ENCODE data around the gene CRYBG2. TPM values are rescaled to one million over a fixed set of nuclear protein-coding genes. Genes with fewer than 3 reads are reported as not detected.

CRYBG2 gene
- total RNA-seq, 2 experiments from 2014 or later: 4.5 to 6.4 TPM

GRCh38 chr1:26297791-26298124 lies 56.2 kb downstream of the CRYBG2 start:
- Mint-ChIP-seq H3K9me3 (no peaks in the 10 kb centered on the region), H3K27me3 (no peaks in the 10 kb centered on the region), H3K4me3 (no peak overlapping the region), H3K36me3 (ENCODE audit: low read depth) (peaks cover 9% of the 10 kb centered on the region), H3K4me1 (ENCODE audit: low read depth) (peaks cover 3% of the 10 kb centered on the region), H3K27ac (no peak overlapping the region)
- no peak for TF ChIP-seq CTCF (IDR thresholded peaks at IDR 0.05)
- ChIA-PET CTCF (interaction anchor here (2.2 kb wide), 1 partner anchor 13 kb away, joined by 5 read pairs; no protein-coding TSS in a partner anchor), POLR2A (interaction anchor here (1.1 to 6.8 kb wide), 4 partner anchors 8 to 17 kb away, joined by 4 to 44 read pairs (median 14); partner anchors contain the start of gene UBXN11)
- intact Hi-C loops (cut with micrococcal nuclease): no loop called here
- ATAC-seq (no peak), DNase-seq (no peak)

- Mint-ChIP-seq H3K9me3 (no peaks in the 10 kb centered on the region), H3K4me1 (ENCODE audit: low read depth) (peaks cover 4% of the 10 kb centered on the region), H3K36me3 (ENCODE audit: low read depth) (peaks cover 9% of the 10 kb centered on the region), H3K27ac (no peak overlapping the region), H3K27me3 (no peaks in the 10 kb centered on the region), H3K4me3 (no peak overlapping the region)
- ChIA-PET CTCF (interaction anchor here (0.9 to 2.2 kb wide), 4 partner anchors 10 to 24 kb away, joined by 3 to 5 read pairs (median 4); partner anchors contain the start of gene UBXN11), POLR2A (interaction anchor here (0.8 to 6.8 kb wide), 4 partner anchors 8 to 50 kb away, joined by 3 to 44 read pairs (median 14); no protein-coding TSS in a partner anchor)
- DNase-seq (no peak), ATAC-seq (no peak)
- intact Hi-C loops (cut with micrococcal nuclease): no loop called here
- TF ChIP-seq CTCF (IDR thresholded peaks at IDR 0.05): no peak
Observed at GRCh38 chr1:26297057-26297790, 56.7 kb downstream of the CRYBG2 start.

- peaks cover 9% of the 10 kb centered on the region for H3K36me3 Mint-ChIP-seq (ENCODE audit: low read depth)
- no peaks in the 10 kb centered on the region for H3K9me3 Mint-ChIP-seq
- H3K4me3 Mint-ChIP-seq: no peak overlapping the region
- TF ChIP-seq CTCF (IDR thresholded peaks at IDR 0.05): no peak
- intact Hi-C loops (cut with micrococcal nuclease): no loop called here
- peaks cover 11% of the 10 kb centered on the region for H3K4me1 Mint-ChIP-seq (ENCODE audit: low read depth)
- POLR2A ChIA-PET: interaction anchor here (0.8 to 6.8 kb wide), 4 partner anchors 7 to 49 kb away, joined by 3 to 44 read pairs (median 6); partner anchors contain the start of gene UBXN11
- no peaks in the 10 kb centered on the region for H3K27me3 Mint-ChIP-seq
- CTCF ChIA-PET: interaction anchor here (0.9 to 2.2 kb wide), 4 partner anchors 10 to 25 kb away, joined by 3 to 5 read pairs (median 4); partner anchors contain the start of gene UBXN11
- H3K27ac Mint-ChIP-seq: no peak overlapping the region
- ATAC-seq (no peak), DNase-seq (no peak)
Observed at GRCh38 chr1:26296340-26297056, 57.4 kb downstream of the CRYBG2 start.

- no peaks in the 10 kb centered on the region for H3K9me3 Mint-ChIP-seq
- no peak overlapping the region for H3K27ac Mint-ChIP-seq
- H3K36me3 Mint-ChIP-seq (ENCODE audit: low read depth): peaks cover 7% of the 10 kb centered on the region
- CTCF ChIA-PET: interaction anchor here (1.2 kb wide), 1 partner anchor 20 kb away, joined by 4 read pairs; no protein-coding TSS in a partner anchor
- no peaks in the 10 kb centered on the region for H3K27me3 Mint-ChIP-seq
- no peak for TF ChIP-seq CTCF (IDR thresholded peaks at IDR 0.05)
- intact Hi-C loops (cut with micrococcal nuclease): no loop called here
- H3K4me3 Mint-ChIP-seq: no peak overlapping the region
- ATAC-seq (no peak), DNase-seq (no peak)
- H3K4me1 Mint-ChIP-seq (ENCODE audit: low read depth): peaks cover 20% of the 10 kb centered on the region
- POLR2A ChIA-PET: interaction anchor here (0.6 to 6.8 kb wide), 4 partner anchors 6 to 19 kb away, joined by 5 to 44 read pairs (median 6); partner anchors contain the start of gene UBXN11
Observed at GRCh38 chr1:26295194-26296138, 58.5 kb downstream of the CRYBG2 start.
